GM12892 (cell line): Measurements from ENCODE around the gene TMEM229B.

Experiments used
- POLR2A ChIP-seq: IDR thresholded peaks from 2 replicates; pipeline ENCODE4 v1.6.1; 2011; ENCODE audit warnings: low read depth, low read length, control low read depth
- POLR2AphosphoS5 ChIP-seq: IDR thresholded peaks from 2 replicates; pipeline ENCODE4 v1.6.1; 2011; ENCODE audit warnings: low read depth, low read length, control low read depth
- TAF1 ChIP-seq: IDR thresholded peaks from 2 replicates; pipeline ENCODE4 v1.6.1; 2011; ENCODE audit warnings: low read depth, mild to moderate bottlenecking, control low read depth, low read length, borderline replicate concordance

DNA sequence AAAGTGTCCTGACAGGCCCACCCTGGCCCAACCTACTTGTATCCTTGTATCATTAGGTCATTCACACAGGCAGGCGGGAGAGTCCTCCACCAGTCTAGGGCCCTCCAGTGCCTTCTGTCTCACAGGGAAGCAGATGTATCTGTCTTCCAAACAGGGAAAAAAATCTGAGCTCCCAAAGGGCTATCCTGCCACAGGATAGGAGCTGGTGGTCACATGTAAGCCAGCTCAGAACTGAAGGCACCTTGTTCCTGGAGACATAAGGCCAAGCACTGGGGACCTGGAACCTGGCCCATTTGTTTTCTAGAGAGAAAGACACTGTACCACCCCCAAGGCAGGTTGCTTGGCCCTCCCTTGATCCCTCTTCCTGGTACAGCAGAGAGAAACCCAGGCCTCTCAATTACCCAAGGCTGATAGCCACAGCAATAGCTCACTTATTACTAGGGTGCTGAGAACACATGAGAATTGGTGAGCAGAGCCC, 25.1 kb upstream of the TMEM229B start:
- no peak for TF ChIP-seq POLR2AphosphoS5
- TF ChIP-seq POLR2A: no peak
- no peak for TF ChIP-seq TAF1
